ENCODE measurements around the gene CDK5RAP2. TPM values are rescaled to one million over a fixed set of nuclear protein-coding genes. Genes with fewer than 3 reads are reported as not detected.

CDK5RAP2 gene
- total and polyA plus RNA-seq, 5 experiments from 2014 or later: 17.1 to 94.9 (median 29.2) TPM

- ATAC-seq (no peak), DNase-seq (no peak)
- peaks cover 4 to 16% (median 11%) of the 10 kb centered on the region in 4 donors for H3K4me1 Mint-ChIP-seq
- H3K9me3 Mint-ChIP-seq: peaks cover 0 to 1% (median 0%) of the 10 kb centered on the region in 9 donors
- H3K27ac Mint-ChIP-seq: no peak overlapping the region
- H3K27me3 Mint-ChIP-seq: no peaks in the 10 kb centered on the region
- H3K36me3 Mint-ChIP-seq: peaks cover 21 to 69% (median 54%) of the 10 kb centered on the region in 3 donors
- H3K4me3 Mint-ChIP-seq: no peak overlapping the region
- POLR2A ChIA-PET: no interaction called here
Measured at GRCh38 chr9:120432600-120432999, 147.4 kb downstream of the CDK5RAP2 start.

DNA sequence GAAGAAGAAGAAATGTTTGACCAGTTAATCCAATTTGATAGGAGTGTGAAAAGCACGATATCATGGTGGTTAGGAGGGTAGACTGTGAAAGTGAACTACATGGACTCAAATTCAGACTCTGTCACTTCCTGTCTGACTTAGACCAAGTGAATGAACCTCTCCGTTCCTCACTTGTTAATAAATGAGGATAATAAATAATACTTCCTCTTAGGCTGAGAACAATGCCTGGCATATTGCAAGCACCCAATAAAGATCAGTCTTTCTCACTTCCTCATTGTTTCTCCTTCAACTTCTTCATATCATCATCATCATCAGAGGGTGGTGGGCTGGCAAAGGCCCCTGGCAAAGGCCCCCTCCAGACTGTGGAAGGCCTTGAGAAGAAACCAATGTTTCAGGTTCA is 148.7 kb downstream of the CDK5RAP2 start:
- Mint-ChIP-seq H3K27ac (peak overlapping the region in 1 of 10 donors; percentile 58), H3K27me3 (no peaks in the 10 kb centered on the region), H3K4me1 (peaks cover 4 to 17% (median 10%) of the 10 kb centered on the region in 4 donors), H3K4me3 (no peak overlapping the region), H3K9me3 (peaks cover 0 to 1% (median 0%) of the 10 kb centered on the region in 9 donors), H3K36me3 (peaks cover 18 to 71% (median 61%) of the 10 kb centered on the region in 3 donors)
- ATAC-seq: no peak
- no peak for DNase-seq
- POLR2A ChIA-PET: no interaction called here

DNA sequence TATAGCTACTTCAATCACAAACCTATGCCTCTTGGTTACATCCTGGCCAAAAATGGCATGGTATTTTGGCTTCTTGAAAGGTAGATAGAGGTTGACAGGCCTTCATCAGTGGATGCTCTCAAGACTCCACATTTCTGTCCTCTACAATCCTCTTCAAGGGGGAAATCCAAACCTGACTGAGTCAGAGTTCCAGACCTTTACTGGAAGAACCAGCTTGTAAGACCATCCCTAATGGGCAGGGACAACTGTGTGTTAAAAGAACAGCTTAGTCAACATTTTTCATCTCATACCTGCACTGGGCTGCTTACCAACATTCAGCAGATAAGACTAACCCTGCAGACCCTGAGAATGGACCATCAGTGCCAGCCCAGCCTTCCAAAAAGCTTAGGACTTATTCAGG is 155.7 kb downstream of the CDK5RAP2 start:
- H3K27me3 Mint-ChIP-seq: no peaks in the 10 kb centered on the region
- DNase-seq (no peak), ATAC-seq (no peak)
- no peaks in the 10 kb centered on the region for H3K9me3 Mint-ChIP-seq
- H3K4me1 Mint-ChIP-seq: peaks cover 0 to 10% (median 4%) of the 10 kb centered on the region in 4 donors
- H3K4me3 Mint-ChIP-seq: no peak overlapping the region
- H3K27ac Mint-ChIP-seq: peak overlapping the region in 1 of 10 donors; percentile 2
- POLR2A ChIA-PET: no interaction called here
- H3K36me3 Mint-ChIP-seq: peaks cover 5 to 88% (median 31%) of the 10 kb centered on the region in 3 donors

GRCh38 chr9:120423812-120424211 is 156.2 kb downstream of the CDK5RAP2 start:
- ATAC-seq (no peak), DNase-seq (no peak)
- Mint-ChIP-seq H3K27ac (peak overlapping the region in 2 of 10 donors; percentile 2 to 65), H3K9me3 (no peaks in the 10 kb centered on the region), H3K27me3 (no peaks in the 10 kb centered on the region), H3K4me3 (no peak overlapping the region), H3K36me3 (peaks cover 5 to 92% (median 31%) of the 10 kb centered on the region in 3 donors), H3K4me1 (peaks cover 0 to 10% (median 4%) of the 10 kb centered on the region in 4 donors)
- POLR2A ChIA-PET: no interaction called here

DNA sequence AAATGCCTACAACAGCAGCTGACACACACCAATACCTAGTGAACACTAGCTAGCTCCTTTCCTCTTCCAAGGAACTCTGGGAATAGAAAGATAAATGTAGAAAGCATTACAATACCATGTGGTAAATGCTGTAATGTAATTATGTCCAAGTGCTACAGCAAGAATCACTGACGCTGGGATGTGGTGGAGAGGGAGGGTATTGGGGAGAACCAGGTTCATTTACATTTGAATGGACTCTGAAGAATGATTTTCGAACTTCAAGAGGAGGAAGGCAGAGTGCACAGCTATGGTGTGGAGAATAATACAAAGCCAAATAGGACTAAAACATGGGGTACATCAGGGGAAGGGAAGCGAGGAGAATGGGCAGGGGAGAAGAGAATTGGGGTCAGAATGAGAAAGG is 158.0 kb downstream of the CDK5RAP2 start:
- POLR2A ChIA-PET: no interaction called here
- peaks cover 0 to 10% (median 8%) of the 10 kb centered on the region in 4 donors for H3K4me1 Mint-ChIP-seq
- no peak overlapping the region for H3K4me3 Mint-ChIP-seq
- no peak overlapping the region for H3K27ac Mint-ChIP-seq
- no peaks in the 10 kb centered on the region for H3K27me3 Mint-ChIP-seq
- ATAC-seq (no peak), DNase-seq (no peak)
- H3K36me3 Mint-ChIP-seq: peaks cover 9 to 99% (median 31%) of the 10 kb centered on the region in 3 donors
- H3K9me3 Mint-ChIP-seq: no peaks in the 10 kb centered on the region

DNA sequence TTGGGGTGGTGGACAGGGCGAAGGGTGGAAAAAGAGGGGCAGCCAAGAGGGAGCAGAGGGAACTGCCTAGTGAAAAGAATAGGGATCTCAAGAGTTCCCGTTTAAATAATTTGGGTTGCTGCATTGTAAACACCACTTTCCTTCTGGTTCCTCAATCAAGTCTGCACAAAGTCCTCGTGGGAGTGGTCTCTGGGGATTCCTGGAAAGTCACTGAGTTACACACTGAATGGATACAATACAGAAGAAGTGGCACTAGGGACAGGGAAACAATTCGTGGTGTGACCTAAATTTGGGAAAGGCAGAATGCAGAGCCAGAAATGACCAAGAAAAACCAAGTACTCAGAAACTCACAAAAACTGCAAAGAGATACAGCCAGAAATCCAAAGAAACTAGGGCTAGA is 161.7 kb downstream of the CDK5RAP2 start:
- peaks cover 0 to 11% (median under 1%) of the 10 kb centered on the region in 4 donors for H3K4me1 Mint-ChIP-seq
- H3K27ac Mint-ChIP-seq: no peak overlapping the region
- ATAC-seq (no peak), DNase-seq (no peak)
- no peak overlapping the region for H3K4me3 Mint-ChIP-seq
- POLR2A ChIA-PET: no interaction called here
- H3K9me3 Mint-ChIP-seq: no peaks in the 10 kb centered on the region
- no peaks in the 10 kb centered on the region for H3K27me3 Mint-ChIP-seq
- peaks cover 13 to 89% (median 27%) of the 10 kb centered on the region in 3 donors for H3K36me3 Mint-ChIP-seq

DNA sequence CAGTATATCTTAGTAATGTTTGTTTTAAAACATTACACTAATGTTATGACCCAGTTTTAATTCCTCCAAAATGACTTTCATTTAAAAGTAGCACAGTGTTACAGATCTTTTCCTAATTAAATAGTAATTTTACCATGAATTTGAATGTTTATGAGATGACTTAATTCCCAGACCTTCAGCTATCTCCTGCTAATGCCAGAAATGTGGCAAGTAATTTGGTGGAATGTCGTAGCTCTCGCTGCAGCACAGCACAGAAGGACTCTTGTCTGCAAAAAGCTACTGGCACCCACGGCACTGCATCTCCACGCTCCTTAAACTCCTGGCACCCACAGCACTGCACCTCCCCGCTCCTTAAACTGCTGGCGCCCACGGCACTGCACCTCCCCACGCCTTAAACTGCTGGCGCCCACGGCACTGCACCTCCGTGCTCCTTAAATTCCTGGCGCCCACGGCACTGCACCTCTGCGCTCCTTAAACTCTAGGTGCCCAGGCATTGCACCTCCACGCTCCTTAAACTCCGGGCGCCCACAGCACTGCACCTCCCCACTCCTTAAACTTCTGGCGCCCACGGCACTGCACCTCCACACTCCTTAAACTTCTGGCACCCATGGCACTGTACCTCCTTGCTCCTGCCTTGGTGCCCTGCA is 163.1 kb downstream of the CDK5RAP2 start:
- H3K36me3 Mint-ChIP-seq: peaks cover 13 to 86% (median 21%) of the 10 kb centered on the region in 3 donors

GRCh38 chr9:120413121-120414048 is 166.6 kb downstream of the CDK5RAP2 start:
- H3K9me3 Mint-ChIP-seq: no peaks in the 10 kb centered on the region
- H3K27ac Mint-ChIP-seq: peak overlapping the region in 1 of 10 donors; percentile 12
- peaks cover 25 to 85% (median 37%) of the 10 kb centered on the region in 3 donors for H3K36me3 Mint-ChIP-seq
- peaks cover 0 to 17% (median under 1%) of the 10 kb centered on the region in 4 donors for H3K4me1 Mint-ChIP-seq
- H3K27me3 Mint-ChIP-seq: no peaks in the 10 kb centered on the region
- no peak overlapping the region for H3K4me3 Mint-ChIP-seq
- DNase-seq (no peak), ATAC-seq (no peak)
- POLR2A ChIA-PET: no interaction called here

More for the DNA sequence above, 163.1 kb downstream of the CDK5RAP2 start:
- Mint-ChIP-seq H3K27me3 (no peaks in the 10 kb centered on the region), H3K4me3 (no peak overlapping the region), H3K9me3 (no peaks in the 10 kb centered on the region), H3K27ac (peak overlapping the region in 3 of 10 donors; percentile 21 to 38 (median 32)), H3K4me1 (peaks cover 0 to 14% (median under 1%) of the 10 kb centered on the region in 4 donors)
- DNase-seq (no peak), ATAC-seq (no peak)
- POLR2A ChIA-PET: no interaction called here

- POLR2A ChIA-PET: no interaction called here
- Mint-ChIP-seq H3K4me1 (peaks cover 0 to 14% (median under 1%) of the 10 kb centered on the region in 4 donors), H3K9me3 (no peaks in the 10 kb centered on the region), H3K36me3 (peaks cover 25 to 85% (median 40%) of the 10 kb centered on the region in 3 donors), H3K4me3 (no peak overlapping the region), H3K27ac (peak overlapping the region in 3 of 10 donors; percentile 12 to 68 (median 22)), H3K27me3 (no peaks in the 10 kb centered on the region)
- ATAC-seq (no peak), DNase-seq (no peak)
Measured at GRCh38 chr9:120412425-120412951, 167.5 kb downstream of the CDK5RAP2 start.

DNA sequence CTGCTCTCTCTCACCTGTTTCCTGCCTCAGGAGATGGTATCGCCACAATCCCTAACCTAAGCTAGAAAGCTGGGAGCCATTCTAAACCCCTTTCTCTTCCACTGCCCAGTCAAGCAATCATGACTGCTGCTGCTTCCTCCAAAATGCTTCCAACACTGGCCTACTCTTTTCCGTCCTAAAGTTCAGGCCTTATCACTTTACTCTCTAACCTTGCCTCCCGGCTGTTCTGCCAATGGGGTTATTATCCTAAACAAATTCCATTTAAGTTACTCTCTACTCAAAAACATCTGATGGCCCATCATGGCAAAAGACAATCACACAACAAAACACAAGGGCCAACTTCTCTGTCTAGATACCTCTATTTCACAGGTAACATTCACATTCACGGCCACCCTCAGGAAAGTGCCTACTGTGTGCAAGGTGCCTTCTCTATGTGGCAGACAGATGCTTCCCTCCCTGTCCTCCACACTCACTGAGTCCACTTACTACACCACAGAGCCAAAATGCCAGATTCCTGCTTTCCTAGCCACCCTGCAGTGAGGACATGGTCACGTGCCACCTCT is 168.0 kb downstream of the CDK5RAP2 start:
- Mint-ChIP-seq H3K9me3 (no peaks in the 10 kb centered on the region), H3K4me3 (no peak overlapping the region), H3K27ac (peak overlapping the region in 3 of 10 donors; percentile 6 to 12 (median 10)), H3K36me3 (peaks cover 20 to 85% (median 40%) of the 10 kb centered on the region in 3 donors), H3K27me3 (no peaks in the 10 kb centered on the region), H3K4me1 (peaks cover 0 to 9% (median under 1%) of the 10 kb centered on the region in 4 donors)
- no peak for DNase-seq
- POLR2A ChIA-PET: no interaction called here
- ATAC-seq: no peak

- Mint-ChIP-seq H3K27ac (peak overlapping the region in 2 of 10 donors; percentile 5 to 12), H3K4me3 (no peak overlapping the region), H3K4me1 (peaks cover 0 to 9% (median under 1%) of the 10 kb centered on the region in 4 donors), H3K27me3 (no peaks in the 10 kb centered on the region), H3K36me3 (peaks cover 20 to 85% (median 39%) of the 10 kb centered on the region in 3 donors), H3K9me3 (no peaks in the 10 kb centered on the region)
- no peak for ATAC-seq
- DNase-seq: no peak
- POLR2A ChIA-PET: no interaction called here
Measured at GRCh38 chr9:120410925-120411501, 169.0 kb downstream of the CDK5RAP2 start.

GRCh38 chr9:120408680-120409258 is 171.2 kb downstream of the CDK5RAP2 start:
- H3K27me3 Mint-ChIP-seq: no peaks in the 10 kb centered on the region
- no peak overlapping the region for H3K27ac Mint-ChIP-seq

More at GRCh38 chr9:120408680-120409258, 171.2 kb downstream of the CDK5RAP2 start:
- Mint-ChIP-seq H3K4me1 (peaks cover 0 to 6% (median under 1%) of the 10 kb centered on the region in 4 donors), H3K4me3 (no peak overlapping the region), H3K36me3 (peaks cover 21 to 87% (median 39%) of the 10 kb centered on the region in 3 donors), H3K9me3 (no peaks in the 10 kb centered on the region)
- POLR2A ChIA-PET: no interaction called here
- ATAC-seq (no peak), DNase-seq (no peak)
